HG02588 (cell line): Measurements from ENCODE around the gene TMEM18.

Experiments used
- ATAC-seq: cut with Tn5 transposase; IDR thresholded peaks from one replicate; pipeline ENCODE4 v1.9.1; 2021; ENCODE audit warnings: mild to moderate bottlenecking, moderate library complexity; ENCODE audit not compliant: unreplicated experiment

The TMEM18 gene

DNA sequence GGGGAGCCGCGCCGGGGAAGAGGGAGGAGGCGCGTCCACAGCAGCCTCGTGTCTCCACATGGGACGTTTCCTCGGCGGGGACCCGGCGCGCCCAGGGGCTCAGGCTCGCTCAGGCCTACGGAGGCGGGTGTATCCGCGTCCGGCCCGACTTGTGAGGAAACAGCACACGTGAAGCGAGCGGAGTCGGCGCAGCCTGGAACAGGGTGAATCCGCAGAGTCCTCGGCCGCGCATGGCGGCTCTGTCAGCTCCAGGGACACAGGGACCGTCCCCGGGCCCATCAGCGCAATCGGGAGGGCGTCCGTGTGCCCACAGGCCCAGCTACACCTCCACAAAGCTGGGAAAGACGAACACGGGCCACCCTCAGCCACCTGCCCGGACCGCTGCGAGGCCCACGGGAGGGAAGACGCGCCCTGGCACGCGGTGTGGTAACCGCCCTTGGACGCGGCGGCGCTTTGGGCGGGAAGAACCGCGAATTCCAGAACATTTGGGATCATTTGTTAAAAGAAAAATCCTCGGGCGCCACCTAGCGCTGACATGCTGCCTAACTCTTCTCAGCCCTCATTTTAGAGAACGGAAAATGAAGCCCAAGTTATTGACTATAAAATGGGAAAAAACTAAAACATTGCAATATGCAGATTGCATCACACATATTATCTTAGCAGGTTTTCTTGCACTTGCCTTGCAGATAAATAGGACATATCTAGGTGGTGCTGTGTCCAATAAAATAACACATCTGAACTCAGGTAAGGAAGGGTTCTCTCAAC lies 40.4 kb downstream of the TMEM18 start:
- peak; percentile 57 for ATAC-seq

DNA sequence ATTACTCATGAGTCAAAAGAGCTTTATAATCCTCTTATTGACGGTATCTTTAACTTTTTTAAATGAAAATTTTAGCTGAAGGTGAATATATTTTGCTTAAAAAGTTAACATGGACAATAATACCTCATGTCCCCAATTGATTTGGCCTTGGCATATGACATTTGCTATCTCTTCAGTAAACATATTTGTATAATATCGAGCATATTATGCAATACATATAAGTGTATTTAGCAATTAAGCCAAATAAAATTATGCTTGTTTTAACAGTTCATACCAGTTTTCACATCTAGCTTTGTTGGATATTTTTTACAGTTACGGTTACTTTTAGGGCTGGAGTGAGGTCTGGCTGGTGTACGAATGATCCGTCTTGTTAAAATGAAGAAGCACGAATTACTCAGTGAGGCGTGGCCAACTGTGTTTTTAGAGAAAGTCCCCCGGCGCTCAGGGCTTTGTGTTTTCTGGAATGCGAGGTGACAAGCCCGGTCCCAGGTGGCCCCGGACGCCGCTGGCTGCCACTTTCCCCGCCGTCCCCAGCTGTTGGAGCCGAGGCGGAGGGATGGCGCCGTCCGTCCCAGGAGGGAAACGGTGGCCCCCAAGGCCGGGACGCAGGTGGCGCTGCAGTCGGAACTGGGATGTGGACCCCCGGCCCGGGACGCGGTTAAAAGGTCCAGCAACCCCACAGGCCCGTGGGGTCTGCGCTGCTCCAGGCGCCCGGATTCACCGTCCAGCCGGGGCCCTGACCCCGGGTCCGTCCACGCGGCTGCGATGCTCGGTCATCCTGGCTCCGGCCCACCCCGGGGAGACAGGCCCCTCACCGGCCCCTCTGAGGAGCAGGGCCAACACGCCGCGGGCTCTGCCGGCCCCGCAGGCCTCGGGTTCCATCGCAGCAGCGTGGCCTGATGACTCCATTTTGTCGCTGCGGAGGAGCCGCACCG lies 41.3 kb downstream of the TMEM18 start:
- no peak for ATAC-seq

DNA sequence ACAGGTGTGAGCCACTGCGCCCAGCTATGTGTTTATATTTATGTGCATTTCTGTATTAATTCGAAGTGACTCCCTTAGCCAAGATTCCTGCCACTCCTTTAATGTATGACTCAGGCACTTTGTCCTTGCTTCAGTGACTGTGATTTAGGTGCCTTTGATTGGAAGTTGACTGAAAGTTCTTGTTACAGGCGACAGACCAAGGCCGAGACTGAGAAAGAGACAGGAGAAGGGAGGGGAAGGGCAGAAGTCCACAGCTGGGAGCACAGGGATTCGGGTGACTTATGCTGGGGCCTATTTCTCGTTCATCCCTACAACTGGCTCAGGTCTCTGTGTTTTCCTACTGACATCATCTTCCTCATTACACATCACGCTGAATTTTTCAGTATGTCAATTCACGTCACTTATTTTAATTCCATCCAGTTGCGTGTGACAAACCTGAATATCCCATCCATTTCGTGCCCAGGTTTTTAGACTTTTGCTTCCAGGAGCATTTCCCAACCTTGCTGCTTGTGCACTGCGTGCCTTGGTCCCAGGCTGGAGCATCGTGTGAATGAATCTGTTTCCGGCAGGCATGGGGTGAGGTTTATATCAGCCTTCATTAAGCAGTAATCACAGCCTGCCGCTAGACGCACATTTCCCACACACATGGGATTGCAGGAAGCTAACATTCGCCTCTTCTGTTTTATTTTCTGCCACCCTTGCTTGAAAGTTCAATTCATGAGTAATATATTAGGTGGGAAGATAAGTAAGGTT lies 42.4 kb downstream of the TMEM18 start:
- ATAC-seq: no peak

DNA sequence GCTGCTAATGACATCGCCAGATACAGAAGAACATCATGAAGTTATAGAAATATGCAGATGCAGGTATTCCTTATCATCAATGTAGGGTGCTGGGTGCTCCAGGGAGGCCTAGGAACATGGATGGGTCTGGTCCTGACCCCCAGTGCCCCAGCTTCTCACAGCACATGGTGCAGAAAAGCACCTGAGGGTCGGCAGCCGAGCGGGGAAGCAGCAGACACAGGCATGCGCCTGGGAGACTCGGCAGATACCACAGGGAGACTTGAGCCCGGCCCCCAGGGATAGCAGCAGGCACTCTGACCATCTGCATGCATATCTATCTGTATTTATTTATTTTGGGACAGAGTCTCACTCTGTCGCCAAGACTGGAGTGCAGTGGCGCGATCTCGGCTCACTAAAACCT lies 43.2 kb downstream of the TMEM18 start:
- ATAC-seq: no peak

DNA sequence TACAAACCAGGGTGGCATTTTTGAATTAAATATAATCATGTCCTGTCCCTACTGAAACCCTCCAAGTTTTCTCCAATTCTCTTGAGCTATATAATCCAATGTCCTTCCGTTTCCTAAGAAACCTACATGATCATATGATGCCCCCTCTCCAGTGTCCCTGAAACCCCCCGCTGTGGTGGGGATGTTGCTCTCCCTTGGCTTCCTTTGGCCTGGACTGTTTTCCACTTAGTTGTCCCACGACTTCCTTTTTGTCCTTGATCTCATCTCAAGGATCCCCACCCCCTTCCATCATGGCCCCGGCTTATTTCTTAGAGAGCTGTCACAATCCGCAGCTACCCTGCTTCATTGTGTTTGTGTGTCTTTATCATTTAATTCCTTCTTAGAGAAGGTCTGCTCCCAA lies 43.8 kb downstream of the TMEM18 start:
- ATAC-seq: no peak

DNA sequence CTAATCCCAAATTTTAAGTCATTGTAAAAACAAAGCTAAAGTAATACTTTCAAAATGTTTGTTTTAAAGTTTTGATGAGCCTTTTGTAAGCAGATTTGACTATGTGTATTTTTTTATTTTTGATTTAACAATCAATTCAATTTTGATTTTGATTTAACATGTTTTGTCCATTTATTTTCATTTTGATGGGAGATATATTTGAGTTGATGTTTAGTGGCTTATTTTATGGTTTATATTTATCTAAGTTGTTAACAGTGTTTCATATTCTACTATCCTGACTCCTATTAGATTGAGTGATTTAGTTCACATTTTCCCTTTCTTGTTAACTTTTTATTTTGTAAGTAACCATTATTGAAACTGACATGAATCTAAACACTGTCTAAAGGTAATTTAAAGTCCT lies 44.7 kb downstream of the TMEM18 start:
- no peak for ATAC-seq

DNA sequence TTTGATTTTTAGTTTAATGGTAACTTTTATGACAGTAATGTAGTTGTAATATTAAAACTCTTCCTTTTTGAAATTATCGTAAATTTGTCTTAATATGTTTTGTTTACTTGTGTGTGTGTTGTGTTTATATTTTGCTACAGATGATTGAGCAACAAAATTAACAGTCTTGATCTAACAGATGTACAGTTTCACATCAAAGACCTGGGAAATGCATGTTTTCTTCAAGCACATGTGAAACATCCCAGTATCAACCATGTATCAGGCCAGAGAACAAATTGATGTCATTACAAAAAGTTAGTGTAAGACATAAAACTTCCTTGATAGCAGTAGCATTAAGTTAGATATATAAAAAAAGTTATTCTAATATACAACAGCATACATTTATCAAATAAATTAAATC lies 45.5 kb downstream of the TMEM18 start:
- no peak for ATAC-seq

DNA sequence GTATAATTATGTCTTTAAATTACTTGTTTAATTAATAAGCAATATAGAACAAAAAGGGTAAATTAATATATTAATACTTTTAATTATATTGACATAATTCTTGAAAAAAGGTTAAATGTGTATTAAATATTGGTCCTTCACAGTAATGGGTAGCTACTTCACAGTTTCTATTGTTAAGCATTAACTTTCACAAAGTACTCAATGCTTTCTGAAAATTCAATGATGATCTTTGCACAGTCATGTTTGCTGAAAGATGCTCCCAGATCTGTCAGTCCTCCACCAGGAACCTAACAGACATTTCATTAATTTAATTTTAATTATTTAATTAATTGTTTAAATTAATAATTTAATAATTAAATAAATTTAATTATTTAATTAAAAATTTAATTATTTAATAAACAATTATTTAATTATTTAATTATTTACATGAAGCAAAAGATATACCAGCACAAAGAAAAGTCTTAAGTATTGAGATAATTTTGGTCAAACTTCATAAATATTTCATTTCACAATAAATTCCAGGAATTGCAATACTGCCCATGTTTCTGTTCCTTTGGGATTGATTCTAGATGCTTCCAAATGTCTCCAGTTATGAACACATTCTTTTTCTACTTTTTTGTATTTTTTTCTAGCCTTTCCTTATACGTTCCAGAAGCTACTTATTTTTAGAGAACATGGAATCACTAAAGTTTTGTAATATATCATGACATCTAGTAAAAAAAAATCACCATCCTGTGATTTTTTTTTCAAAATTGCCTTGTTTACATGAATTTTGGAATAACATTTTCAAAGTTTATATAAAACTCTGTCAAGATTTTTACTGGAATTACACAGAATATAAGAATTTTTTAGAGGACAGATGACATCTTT lies 46.5 kb downstream of the TMEM18 start:
- ATAC-seq: no peak

DNA sequence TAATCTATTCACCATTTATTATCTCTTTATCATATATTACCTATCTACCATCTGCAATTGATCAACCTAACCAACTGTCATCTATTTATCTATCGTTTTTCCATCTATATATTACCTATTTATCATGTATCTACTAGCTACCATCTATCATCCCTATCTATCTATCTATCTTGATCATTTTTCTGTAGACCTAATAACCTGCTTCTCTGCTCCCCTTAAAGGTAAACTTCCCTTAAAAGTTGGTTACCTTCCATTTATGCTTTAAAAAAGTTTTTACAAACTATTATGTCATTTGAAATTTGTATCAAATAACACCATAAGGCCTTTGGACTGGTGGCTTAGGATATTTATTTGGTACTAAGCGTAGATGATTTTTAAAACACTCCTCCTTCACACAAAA lies 47.2 kb downstream of the TMEM18 start:
- ATAC-seq: no peak

DNA sequence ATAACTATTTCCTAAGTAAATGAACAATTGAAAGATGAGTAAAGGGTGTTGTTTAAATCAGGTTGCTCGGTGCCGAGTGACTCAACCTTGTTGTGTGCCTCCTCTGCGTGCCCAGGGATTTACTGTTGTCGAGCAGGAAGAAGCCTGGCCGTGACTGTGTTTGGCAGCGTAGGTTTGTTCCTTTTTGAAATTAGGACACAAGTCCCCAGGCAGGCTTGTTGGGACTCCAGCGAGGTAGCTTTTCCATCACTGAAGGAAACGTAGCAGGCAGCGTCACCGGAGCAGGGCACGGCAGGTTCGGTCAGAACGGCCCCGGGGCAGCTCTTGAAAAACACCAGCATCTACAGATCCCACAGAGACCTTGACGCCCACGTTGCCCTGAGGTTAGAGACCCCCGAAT lies 48.6 kb downstream of the TMEM18 start:
- ATAC-seq: no peak

DNA sequence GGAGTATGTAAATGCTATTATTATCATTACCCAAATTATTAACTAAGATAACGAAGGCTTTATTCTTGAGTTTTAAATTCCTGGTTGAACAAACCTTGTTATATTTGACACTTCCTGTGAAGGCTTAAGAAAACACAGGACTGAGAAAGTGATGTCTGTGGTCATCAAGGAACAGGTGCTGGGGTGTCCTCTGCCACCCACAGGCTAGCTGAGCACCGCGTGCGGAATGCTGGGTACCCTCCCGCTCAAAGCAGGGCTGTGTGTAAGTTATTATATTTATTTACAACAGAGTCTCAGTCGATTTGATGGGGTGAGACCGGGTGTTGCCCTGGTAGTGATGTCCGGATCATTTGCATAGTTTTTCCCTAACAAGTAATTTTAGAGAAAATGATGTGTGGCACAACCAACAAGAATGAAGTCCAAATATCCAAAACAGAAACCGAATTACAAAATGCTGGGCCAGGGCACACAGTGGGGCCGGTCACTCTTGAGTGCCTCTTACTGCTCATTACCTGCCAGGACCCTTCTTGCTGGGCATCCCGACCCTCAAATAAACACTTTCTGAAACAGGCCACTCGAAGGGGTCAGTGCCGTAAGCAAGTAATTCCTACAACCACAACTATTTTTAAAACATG lies 49.2 kb downstream of the TMEM18 start:
- no peak for ATAC-seq

DNA sequence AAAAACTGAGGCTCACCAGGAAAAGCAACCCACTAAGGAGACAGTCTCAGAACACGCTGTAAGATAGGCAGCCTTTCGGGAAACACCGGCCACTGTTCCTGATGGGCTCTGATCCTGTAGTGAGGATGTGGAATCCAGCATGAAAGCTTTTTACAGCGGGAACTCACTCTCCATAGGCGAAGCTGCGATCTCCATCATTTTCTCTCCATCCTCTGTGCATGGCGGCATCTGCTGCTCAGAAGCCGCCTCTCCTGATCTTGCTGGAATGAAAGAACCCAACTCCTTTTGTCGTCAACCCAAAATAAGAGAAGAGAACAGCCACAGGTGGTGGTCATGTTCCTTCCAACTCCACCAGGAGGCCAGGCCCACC lies 49.9 kb downstream of the TMEM18 start:
- no peak for ATAC-seq

DNA sequence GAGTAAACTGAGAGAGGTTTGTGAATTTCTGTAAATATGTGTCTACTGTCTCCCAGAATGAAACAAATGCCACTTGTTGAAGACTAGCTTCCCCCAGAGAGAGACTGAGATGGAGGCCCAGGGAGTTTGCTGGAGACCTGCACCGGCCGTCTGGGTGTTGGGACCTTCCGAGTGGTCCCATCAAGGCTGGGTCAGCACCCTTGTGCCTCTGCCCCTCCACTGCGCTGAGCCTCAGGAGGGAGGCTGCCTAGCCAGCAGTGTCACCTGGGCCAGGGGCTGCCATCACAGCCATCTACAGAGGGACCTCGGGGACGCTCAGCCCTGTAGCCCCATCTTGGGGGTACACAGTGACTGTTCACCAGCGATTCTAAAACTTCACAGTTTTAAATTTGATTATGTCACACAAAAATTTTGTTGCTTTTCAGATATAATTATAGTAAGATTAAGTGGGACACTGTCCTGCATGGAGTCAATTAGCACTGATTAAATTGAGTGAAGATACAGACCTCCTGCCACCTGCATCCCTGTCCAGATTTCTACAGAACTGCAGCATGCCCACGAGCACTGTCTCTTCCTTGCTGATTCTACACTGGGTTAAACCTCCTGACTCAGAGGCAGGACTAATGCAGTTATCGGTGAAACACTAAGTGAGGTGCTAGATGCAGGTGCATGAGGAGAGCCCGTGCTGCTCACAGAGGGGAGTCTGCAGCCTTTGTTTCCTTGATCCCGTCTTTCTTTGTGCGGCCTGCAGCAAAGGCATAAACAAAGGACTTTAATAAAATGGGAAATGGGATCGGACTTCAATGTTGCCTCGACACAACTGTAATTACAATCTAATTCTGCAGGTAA lies 50.5 kb downstream of the TMEM18 start:
- ATAC-seq: no peak

DNA sequence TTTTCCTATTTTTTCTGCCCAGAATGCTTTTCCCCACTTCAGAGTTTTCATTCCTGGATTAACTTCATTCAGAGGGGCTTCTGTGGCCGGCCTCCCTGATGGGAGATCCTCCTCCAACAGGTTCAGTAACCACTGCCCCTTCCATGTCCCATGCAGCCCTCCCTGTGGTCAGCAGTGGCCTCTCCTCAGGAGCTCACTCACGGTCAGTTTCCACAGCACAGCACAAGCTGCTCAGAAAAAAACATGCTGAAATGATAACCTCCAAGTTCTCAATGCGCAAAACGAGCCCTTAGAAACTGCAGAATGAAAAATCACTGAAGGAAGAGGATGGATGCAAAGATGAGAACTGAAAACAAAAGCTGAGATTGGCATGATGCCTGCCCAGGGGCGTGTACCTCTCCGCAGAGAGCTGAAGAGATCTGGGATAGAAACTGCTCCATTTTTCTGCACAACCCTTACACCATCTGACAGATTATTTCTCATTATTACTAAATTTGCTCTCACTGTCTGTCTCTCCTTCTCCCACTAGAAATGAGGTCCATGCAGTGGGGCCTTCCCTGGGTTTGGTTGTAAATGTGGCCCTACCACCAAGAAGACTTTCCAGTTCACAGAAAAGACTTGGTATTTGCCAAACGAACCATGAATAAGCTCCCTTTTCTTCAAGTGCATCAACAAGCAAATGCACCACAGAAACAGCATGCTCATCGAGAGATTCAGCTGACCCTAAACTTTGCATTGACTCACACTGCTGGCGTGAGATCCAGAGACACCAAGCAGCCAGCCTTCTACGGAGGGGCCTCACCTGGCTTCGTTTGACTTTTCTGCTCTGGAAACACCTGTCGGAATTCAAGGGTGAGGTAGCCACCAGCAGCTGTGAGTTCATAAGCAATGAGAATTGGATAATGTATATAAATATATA lies 51.5 kb downstream of the TMEM18 start:
- no peak for ATAC-seq

DNA sequence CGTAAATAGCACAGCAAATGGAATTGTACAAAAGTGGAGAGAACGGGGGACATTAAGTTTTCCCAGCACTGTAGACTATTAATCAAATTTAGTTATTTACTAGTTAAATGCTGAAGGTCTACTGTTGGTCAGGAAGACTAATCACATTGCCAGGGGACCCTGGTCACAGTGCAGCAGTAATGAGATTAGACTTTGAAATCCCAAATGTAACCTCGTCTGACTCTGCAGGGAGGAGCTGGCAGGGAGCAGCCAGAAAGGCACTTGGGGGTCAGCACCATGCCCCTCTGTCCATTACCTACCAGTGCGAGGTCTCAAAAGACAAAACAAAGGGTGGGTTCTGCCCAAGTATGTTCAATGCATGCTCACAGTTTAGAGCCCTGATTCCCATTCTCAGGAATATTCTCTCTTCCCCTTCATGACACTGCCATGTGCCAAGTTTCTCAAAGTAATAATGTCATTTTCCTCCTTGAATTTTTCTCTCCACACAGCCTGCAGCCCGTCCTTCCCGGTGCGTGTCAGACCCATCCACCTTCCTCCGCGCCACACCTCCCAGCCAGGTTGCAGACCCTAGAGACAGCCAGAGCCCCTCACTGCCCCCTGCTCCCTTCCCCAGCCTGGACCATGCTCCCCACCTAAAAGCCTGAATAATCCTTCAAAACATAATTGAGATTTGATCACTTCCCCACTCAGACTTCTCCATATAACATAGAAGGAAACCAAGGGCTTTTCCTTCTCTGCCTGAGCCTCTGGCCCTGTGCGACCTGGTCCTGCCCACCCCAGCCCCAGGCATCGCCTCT lies 52.5 kb downstream of the TMEM18 start:
- no peak for ATAC-seq

DNA sequence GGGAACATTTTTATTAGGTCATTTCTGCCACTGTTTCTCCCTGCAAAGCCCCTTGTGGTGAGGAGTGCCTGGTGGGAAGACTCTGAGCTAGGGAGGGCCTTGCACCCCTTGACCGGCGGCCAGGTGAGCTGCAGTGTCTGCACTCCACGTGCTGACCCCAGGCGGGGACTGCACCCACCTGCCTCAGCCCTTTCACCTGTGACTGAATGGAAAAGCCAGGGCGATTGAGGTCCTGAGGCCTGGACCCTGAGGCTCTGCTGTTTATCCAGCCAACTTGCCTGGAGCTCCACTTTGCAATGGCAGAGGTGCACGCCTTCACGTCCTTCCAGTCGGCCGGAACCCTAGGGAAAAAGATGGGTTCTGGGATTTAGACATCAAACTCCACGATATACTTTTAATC lies 53.1 kb downstream of the TMEM18 start:
- no peak for ATAC-seq
